Stimulated activated memory B cell treated with anti-CD40 and anti-IgM and Interleukin-4, amounts not matched to agents 10 μg/mL and 1 μg/mL and 100 μg/mL, for 72 hours (primary cell): ENCODE data around the gene SLC25A44.
A peak's percentile ranks its signal among the peaks of the same experiment; 100 is the strongest.
"Not testable (repeated sequence)": the region's sequence is repeated elsewhere in the genome, so short reads cannot be mapped to it uniquely, and the experiment has no call there.

Experiments
- ATAC-seq: fragments of 150-1000 bp; cut with Tn5 transposase; 2 replicates; pipeline ENCODE4 v1.10.0; 2021
- H3K27ac Mint-ChIP-seq: one replicate; pipeline ENCODE4 v1.8.0; 2022; ENCODE audit warnings: mild to moderate bottlenecking, mixed read lengths
- H3K27me3 Mint-ChIP-seq: one replicate; pipeline ENCODE4 v1.8.0; 2022; ENCODE audit warnings: mixed read lengths
- H3K36me3 Mint-ChIP-seq: one replicate; pipeline ENCODE4 v1.8.0; 2022; ENCODE audit warnings: mixed read lengths
- H3K4me1 Mint-ChIP-seq: one replicate; pipeline ENCODE4 v1.8.0; 2022; ENCODE audit warnings: mixed read lengths
- H3K4me3 Mint-ChIP-seq: one replicate; pipeline ENCODE4 v1.8.0; 2022; ENCODE audit warnings: mild to moderate bottlenecking, moderate library complexity, mixed read lengths
- H3K9me3 Mint-ChIP-seq: one replicate; pipeline ENCODE4 v1.8.0; 2022; ENCODE audit warnings: mixed read lengths

The SLC25A44 gene

GRCh38 chr1:156212833-156213643 is 19.1 kb downstream of the SLC25A44 start, which contains the start of gene PMF1:
Gene PMF1 (plus strand): TSS chr1:156213007. CDS start chr1:156213016, 9 bp downstream.
- H3K9me3 Mint-ChIP-seq = no peaks in the 10 kb centered on the region
- H3K4me3 Mint-ChIP-seq = peak within 1 kb of the TSS; percentile 97
- H3K36me3 Mint-ChIP-seq = peaks cover 34% of the 10 kb centered on the region
- no peaks in the 10 kb centered on the region for H3K27me3 Mint-ChIP-seq
- H3K27ac Mint-ChIP-seq = peak within 1 kb of the TSS; percentile 99
- H3K4me1 Mint-ChIP-seq = peaks cover 30% of the 10 kb centered on the region
- peak; percentile 99 for ATAC-seq

GRCh38 chr1:156213644-156213966 is 19.7 kb downstream of the SLC25A44 start:
- Mint-ChIP-seq H3K4me3 (peak overlapping the region; percentile 97), H3K36me3 (peaks cover 29% of the 10 kb centered on the region), H3K4me1 (peaks cover 32% of the 10 kb centered on the region), H3K27me3 (no peaks in the 10 kb centered on the region), H3K27ac (peak overlapping the region; percentile 99), H3K9me3 (no peaks in the 10 kb centered on the region)
- no peak for ATAC-seq

GRCh38 chr1:156214024-156214748 is 20.3 kb downstream of the SLC25A44 start:
- Mint-ChIP-seq H3K27ac (peak overlapping the region; percentile 99), H3K36me3 (peaks cover 26% of the 10 kb centered on the region), H3K4me3 (peak overlapping the region; percentile 55), H3K27me3 (no peaks in the 10 kb centered on the region), H3K4me1 (peaks cover 34% of the 10 kb centered on the region), H3K9me3 (no peaks in the 10 kb centered on the region)
- ATAC-seq = no peak

- not testable (repeated sequence) for ATAC-seq, H3K27ac Mint-ChIP-seq, H3K9me3 Mint-ChIP-seq, H3K4me3 Mint-ChIP-seq, H3K27me3 Mint-ChIP-seq
- Mint-ChIP-seq H3K36me3 (peaks cover 38% of the 10 kb centered on the region), H3K4me1 (peaks cover 49% of the 10 kb centered on the region)
Measured at GRCh38 chr1:156216361-156217086, 22.6 kb downstream of the SLC25A44 start.

DNA sequence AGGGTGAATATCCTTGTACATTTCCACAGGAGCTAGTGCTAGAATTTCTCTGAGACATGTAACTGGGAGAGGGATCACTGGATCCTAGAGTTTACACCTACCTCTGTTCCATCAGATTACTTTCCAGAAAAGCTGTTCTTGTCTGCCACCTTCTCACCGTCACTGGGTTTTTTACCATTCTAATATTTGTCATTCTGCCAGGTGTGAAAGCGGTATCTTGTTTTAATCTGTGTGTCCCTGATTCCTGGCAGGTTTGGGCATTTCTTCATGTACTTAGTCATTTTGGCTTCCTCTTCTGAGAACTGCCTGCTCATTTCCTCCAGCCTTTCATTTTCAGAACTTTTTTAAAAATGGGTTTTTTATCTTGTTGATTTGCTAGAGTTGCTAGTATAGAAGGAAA is 24.0 kb downstream of the SLC25A44 start:
- Mint-ChIP-seq H3K4me3 (no peak overlapping the region), H3K4me1 (peaks cover 47% of the 10 kb centered on the region), H3K36me3 (peaks cover 46% of the 10 kb centered on the region), H3K9me3 (no peaks in the 10 kb centered on the region), H3K27ac (peak overlapping the region; percentile 41), H3K27me3 (no peaks in the 10 kb centered on the region)
- ATAC-seq = no peak

GRCh38 chr1:156220226-156220625 is 26.3 kb downstream of the SLC25A44 start:
- peaks cover 37% of the 10 kb centered on the region for H3K4me1 Mint-ChIP-seq
- no peaks in the 10 kb centered on the region for H3K27me3 Mint-ChIP-seq
- ATAC-seq = no peak
- no peak overlapping the region for H3K4me3 Mint-ChIP-seq
- H3K9me3 Mint-ChIP-seq = no peaks in the 10 kb centered on the region
- H3K36me3 Mint-ChIP-seq = peaks cover 56% of the 10 kb centered on the region
- H3K27ac Mint-ChIP-seq = no peak overlapping the region

DNA sequence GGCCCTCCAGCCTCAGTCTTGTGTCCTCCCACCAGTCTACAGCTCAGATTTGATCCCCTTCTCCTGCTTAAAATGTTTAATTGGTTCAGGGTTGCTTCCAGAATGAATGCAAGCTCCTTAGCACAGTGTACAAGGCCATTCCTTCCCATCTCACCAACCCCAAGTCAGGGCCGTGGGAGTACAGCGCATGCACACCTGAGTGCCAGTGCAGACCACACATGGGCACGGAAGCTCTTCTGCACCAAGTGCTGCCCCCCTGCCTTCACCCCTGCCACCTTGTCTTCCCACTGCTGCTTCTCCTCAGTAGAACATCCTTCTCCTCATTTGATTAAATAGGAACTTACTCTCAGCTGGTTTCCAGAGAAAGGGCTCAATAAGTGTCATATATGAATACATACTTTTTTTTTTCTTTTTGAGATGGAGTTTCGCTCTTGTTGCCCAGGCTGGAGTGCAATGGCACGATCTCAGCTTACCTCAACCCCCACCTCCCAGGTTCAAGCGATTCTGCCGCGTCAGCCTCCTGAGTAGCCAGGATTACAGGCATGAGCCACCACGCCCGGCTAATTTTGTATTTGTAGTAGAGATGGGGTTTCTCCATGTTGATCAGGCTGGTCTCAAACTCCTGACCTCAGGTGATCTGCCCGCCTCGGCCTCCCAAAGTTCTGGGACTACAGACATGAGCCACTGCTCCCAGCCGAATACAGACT is 28.2 kb downstream of the SLC25A44 start:
- H3K27me3 Mint-ChIP-seq = no peaks in the 10 kb centered on the region
- H3K4me3 Mint-ChIP-seq = no peak overlapping the region
- H3K4me1 Mint-ChIP-seq = peaks cover 44% of the 10 kb centered on the region
- H3K36me3 Mint-ChIP-seq = peaks cover 62% of the 10 kb centered on the region
- no peaks in the 10 kb centered on the region for H3K9me3 Mint-ChIP-seq
- H3K27ac Mint-ChIP-seq = no peak overlapping the region
- ATAC-seq = no peak

DNA sequence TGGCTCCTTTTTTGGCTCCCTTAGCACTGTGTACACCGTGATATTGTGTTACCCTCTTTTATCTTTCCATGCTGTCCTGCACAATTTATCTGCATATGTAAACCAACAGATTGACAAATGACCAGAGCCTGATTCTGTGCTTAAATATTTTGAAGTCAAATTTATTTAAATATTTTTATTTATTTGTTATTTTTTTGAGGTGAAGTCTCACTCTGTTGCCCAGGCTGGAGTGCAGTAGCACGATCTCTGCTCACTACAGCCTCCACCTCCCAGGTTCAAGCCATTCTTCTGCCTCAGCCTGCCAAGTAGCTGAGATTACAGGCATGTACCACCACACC is 31.7 kb downstream of the SLC25A44 start:
- H3K27ac Mint-ChIP-seq = no peak overlapping the region
- ATAC-seq = no peak

GRCh38 chr1:156226116-156226538 is 32.2 kb downstream of the SLC25A44 start:
- Mint-ChIP-seq H3K9me3 (no peaks in the 10 kb centered on the region), H3K36me3 (peaks cover 59% of the 10 kb centered on the region)
- ATAC-seq = peak; percentile 81

More for the DNA sequence above, 31.7 kb downstream of the SLC25A44 start:
- Mint-ChIP-seq H3K4me3 (no peak overlapping the region), H3K4me1 (peaks cover 27% of the 10 kb centered on the region), H3K9me3 (no peaks in the 10 kb centered on the region), H3K36me3 (peaks cover 64% of the 10 kb centered on the region), H3K27me3 (no peaks in the 10 kb centered on the region)

DNA sequence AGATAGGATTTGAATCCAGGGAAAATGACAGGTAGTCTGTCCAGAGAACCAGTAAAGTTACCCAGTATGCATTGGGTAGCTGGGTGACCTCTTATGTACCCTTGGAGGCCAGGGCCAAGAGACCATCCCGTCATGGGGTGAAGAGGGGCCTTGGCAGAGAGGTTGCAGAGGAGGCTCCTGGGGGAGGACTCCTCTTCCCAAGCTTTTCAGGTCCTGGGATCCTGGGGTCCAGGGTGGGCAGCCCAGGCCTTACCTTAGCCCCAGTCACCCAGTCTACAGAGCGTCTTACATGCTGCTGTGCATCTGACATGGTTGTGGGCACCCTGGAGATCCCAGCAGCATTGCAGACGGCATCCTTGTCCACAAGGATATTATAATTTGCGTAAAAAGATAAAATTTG is 32.9 kb downstream of the SLC25A44 start:
- Mint-ChIP-seq H3K4me3 (no peak overlapping the region), H3K36me3 (peaks cover 53% of the 10 kb centered on the region), H3K27ac (peak overlapping the region; percentile 60), H3K9me3 (no peaks in the 10 kb centered on the region), H3K4me1 (peaks cover 16% of the 10 kb centered on the region), H3K27me3 (no peaks in the 10 kb centered on the region)
- ATAC-seq = no peak

More at GRCh38 chr1:156226116-156226538, 32.2 kb downstream of the SLC25A44 start:
- peaks cover 22% of the 10 kb centered on the region for H3K4me1 Mint-ChIP-seq
- no peaks in the 10 kb centered on the region for H3K27me3 Mint-ChIP-seq
- peak overlapping the region; percentile 60 for H3K27ac Mint-ChIP-seq
- H3K4me3 Mint-ChIP-seq = no peak overlapping the region

GRCh38 chr1:156228501-156228900 is 34.6 kb downstream of the SLC25A44 start:
- Mint-ChIP-seq H3K4me1 (peaks cover 7% of the 10 kb centered on the region), H3K27ac (no peak overlapping the region), H3K27me3 (no peaks in the 10 kb centered on the region), H3K4me3 (no peak overlapping the region), H3K36me3 (peaks cover 39% of the 10 kb centered on the region), H3K9me3 (no peaks in the 10 kb centered on the region)
- ATAC-seq = no peak

DNA sequence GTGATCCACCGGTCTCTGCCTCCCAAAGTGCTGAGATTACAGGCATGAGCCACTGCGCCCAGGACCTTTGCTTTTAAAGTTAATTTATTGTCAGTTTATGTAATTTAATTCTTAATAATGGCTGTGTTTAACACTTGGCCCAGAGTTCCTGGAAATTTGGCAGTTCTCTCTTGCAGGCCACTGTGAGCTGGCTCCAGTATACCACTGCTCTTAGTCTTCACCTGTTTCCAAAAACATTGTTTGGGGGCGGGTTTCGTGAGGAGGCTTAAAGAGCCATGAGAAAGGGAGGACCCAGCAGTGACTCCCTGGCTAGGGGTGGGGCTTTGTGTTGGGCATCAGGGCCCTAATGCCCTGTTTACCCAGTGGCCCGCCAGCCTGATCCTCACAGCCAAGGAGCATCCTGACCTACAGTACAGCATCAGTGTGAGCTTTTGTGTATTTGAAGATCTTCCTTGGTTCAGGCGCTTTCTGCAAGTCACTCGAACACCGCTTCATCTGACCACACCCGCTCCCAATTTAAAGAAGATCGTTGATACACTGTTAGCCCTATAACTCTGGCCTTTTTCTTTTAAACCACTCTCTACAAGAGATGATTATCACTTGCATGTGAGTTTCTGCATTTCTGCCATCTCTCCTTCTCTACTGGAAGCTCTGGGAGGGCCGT is 36.0 kb downstream of the SLC25A44 start:
- ATAC-seq = no peak
- peaks cover 45% of the 10 kb centered on the region for H3K36me3 Mint-ChIP-seq
- H3K27ac Mint-ChIP-seq = no peak overlapping the region
- no peak overlapping the region for H3K4me3 Mint-ChIP-seq
- peaks cover 7% of the 10 kb centered on the region for H3K4me1 Mint-ChIP-seq
- no peaks in the 10 kb centered on the region for H3K9me3 Mint-ChIP-seq
- H3K27me3 Mint-ChIP-seq = no peaks in the 10 kb centered on the region

DNA sequence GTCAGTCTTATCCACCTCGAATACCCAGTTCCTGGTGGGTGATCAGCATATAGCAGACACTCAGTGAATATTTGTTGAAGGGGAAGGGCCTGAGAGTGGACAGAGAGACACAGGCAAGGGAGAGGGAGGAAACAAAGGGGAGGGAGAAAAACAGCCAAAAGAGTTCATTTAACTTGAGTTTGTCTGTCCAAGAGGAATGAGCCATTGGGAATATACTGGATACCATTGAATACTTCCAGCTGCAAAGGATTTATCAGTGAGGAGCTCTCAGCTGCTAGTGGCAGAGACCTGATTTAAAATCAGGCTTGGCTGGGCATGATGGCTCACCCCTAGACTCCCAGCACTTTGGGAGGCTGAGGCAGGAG is 36.6 kb downstream of the SLC25A44 start:
- no peak overlapping the region for H3K4me3 Mint-ChIP-seq
- H3K4me1 Mint-ChIP-seq = peaks cover 7% of the 10 kb centered on the region
- no peak for ATAC-seq
- peaks cover 47% of the 10 kb centered on the region for H3K36me3 Mint-ChIP-seq
- H3K27ac Mint-ChIP-seq = no peak overlapping the region
- H3K27me3 Mint-ChIP-seq = no peaks in the 10 kb centered on the region
- no peaks in the 10 kb centered on the region for H3K9me3 Mint-ChIP-seq

GRCh38 chr1:156232201-156232894 is 38.4 kb downstream of the SLC25A44 start:
- H3K27me3 Mint-ChIP-seq = no peaks in the 10 kb centered on the region
- H3K4me3 Mint-ChIP-seq = no peak overlapping the region
- no peak overlapping the region for H3K27ac Mint-ChIP-seq
- no peaks in the 10 kb centered on the region for H3K9me3 Mint-ChIP-seq
- no peaks in the 10 kb centered on the region for H3K4me1 Mint-ChIP-seq
- ATAC-seq = no peak
- H3K36me3 Mint-ChIP-seq = peaks cover 60% of the 10 kb centered on the region
